A673 (cell line): ENCODE measurements around the gene RARRES2. TPM values are rescaled to one million over a fixed set of nuclear protein-coding genes. Genes with fewer than 3 reads are reported as not detected.

Experiments used
- BruUV-seq: library from RNA; stranded (reverse); fragments of 400-500 nt; replicated peaks from 2 replicates; lab custom pipeline; 2021; lab: Mats Ljungman, UMichigan
- CTCF ChIA-PET: fragments of 300-600 bp; sonication (Branson Sonifier 250); formaldehyde crosslinking; loops from one replicate; lab custom pipeline; 2022; ENCODE audit warnings: antibody characterized with exemption; lab: Charles Lee
- POLR2A ChIA-PET: fragments of 300-600 bp; sonication (Branson Sonifier 250); formaldehyde crosslinking; loops from one replicate; lab custom pipeline; 2022; ENCODE audit warnings: antibody characterized with exemption; ENCODE audit not compliant: low non-redundant PET; lab: Charles Lee
- DNase-seq: peaks from one replicate; pipeline ENCODE4 v3.0.0-alpha.2; 2015; ENCODE audit warnings: low spot score
- H3K27ac ChIP-seq: fragments of 200-600 bp; sonication (generic); 2 replicates; pipeline ENCODE4 v1.5.1; 2016; ENCODE audit warnings: mixed run types, low read depth, mild to moderate bottlenecking, mixed read lengths, antibody characterized with exemption, low read length; ENCODE audit not compliant: poor library complexity, severe bottlenecking
- H3K27me3 ChIP-seq: fragments of 200-600 bp; sonication (generic); replicated peaks from 2 replicates; pipeline ENCODE4 v1.6.1; 2017; ENCODE audit warnings: mixed run types, low read depth, mild to moderate bottlenecking, mixed read lengths, antibody characterized with exemption, low read length; ENCODE audit not compliant: insufficient read depth, poor library complexity
- H3K36me3 ChIP-seq: fragments of 200-600 bp; sonication (generic); 2 replicates; pipeline ENCODE4 v1.6.1; 2016; ENCODE audit warnings: mixed run types, mild to moderate bottlenecking, mixed read lengths, antibody characterized with exemption, low read length; ENCODE audit not compliant: insufficient read depth, poor library complexity, severe bottlenecking
- H3K4me1 ChIP-seq: fragments of 200-600 bp; sonication (generic); 2 replicates; pipeline ENCODE4 v1.6.1; 2017; ENCODE audit warnings: mixed run types, mild to moderate bottlenecking, mixed read lengths, antibody characterized with exemption, low read length; ENCODE audit not compliant: insufficient read depth, poor library complexity, severe bottlenecking
- H3K4me3 ChIP-seq: fragments of 200-600 bp; sonication (generic); 2 replicates; pipeline ENCODE4 v1.5.1; 2016; ENCODE audit warnings: low read depth, mixed run types, mild to moderate bottlenecking, mixed read lengths, low read length; ENCODE audit not compliant: poor library complexity, severe bottlenecking
- H3K9me3 ChIP-seq: fragments of 200-600 bp; sonication (generic); 2 replicates; pipeline ENCODE4 v1.6.1; 2016; ENCODE audit warnings: mixed run types, low read depth, mild to moderate bottlenecking, mixed read lengths, antibody characterized with exemption, low read length; ENCODE audit not compliant: poor library complexity, severe bottlenecking
- EZH2 ChIP-seq: fragments of 200-600 bp; sonication (generic); IDR thresholded peaks from 2 replicates; pipeline ENCODE4 v1.6.1; 2017; ENCODE audit warnings: borderline replicate concordance, low read depth, mild to moderate bottlenecking, mixed read lengths, antibody characterized with exemption, low read length; ENCODE audit not compliant: poor library complexity, severe bottlenecking
- intact Hi-C: fragments of 100-400 bp; cut with micrococcal nuclease; formaldehyde crosslinking; loops from one replicate; pipeline ENCODE4 v1.10.0; 2022; ENCODE audit not compliant: unreplicated experiment
- total RNA-seq: library from RNA; stranded (reverse); gene quantifications from 2 replicates; pipeline ENCODE4 v1.2.3, GENCODE V29; 2021
- TF ChIP-seq, protein P1 (sequence below): fragments of 300-800, 200-600 bp; sonication (generic); conservative IDR thresholded peaks from 2 replicates; pipeline ENCODE4 v1.5.1; 2017; ENCODE audit warnings: low read depth, mild to moderate bottlenecking, antibody characterized with exemption, low read length, moderate library complexity, mixed read lengths

Gene RARRES2
- total RNA-seq, 1 experiment from 2014 or later: not detected

- Histone ChIP-seq H3K9me3 (no peaks in the 10 kb centered on the region), H3K36me3 (no peaks in the 10 kb centered on the region), H3K4me1 (no peaks in the 10 kb centered on the region), H3K27me3 (no peaks in the 10 kb centered on the region), H3K4me3 (no peak overlapping the region), H3K27ac (peak overlapping the region; percentile 23)
- CTCF ChIA-PET: interaction anchor here (0.7 kb wide), 1 partner anchor 9 kb away, joined by 5 read pairs; no protein-coding TSS in a partner anchor
- POLR2A ChIA-PET: interaction anchor here (0.7 kb wide), 1 partner anchor 19 kb away, joined by 19 read pairs; no protein-coding TSS in a partner anchor
- DNase-seq: peak; percentile 44
- intact Hi-C loops: no loop called here
- no TSS peak for BruUV-seq
- no peak for TF ChIP-seq EZH2
- TF ChIP-seq, protein P1, sequence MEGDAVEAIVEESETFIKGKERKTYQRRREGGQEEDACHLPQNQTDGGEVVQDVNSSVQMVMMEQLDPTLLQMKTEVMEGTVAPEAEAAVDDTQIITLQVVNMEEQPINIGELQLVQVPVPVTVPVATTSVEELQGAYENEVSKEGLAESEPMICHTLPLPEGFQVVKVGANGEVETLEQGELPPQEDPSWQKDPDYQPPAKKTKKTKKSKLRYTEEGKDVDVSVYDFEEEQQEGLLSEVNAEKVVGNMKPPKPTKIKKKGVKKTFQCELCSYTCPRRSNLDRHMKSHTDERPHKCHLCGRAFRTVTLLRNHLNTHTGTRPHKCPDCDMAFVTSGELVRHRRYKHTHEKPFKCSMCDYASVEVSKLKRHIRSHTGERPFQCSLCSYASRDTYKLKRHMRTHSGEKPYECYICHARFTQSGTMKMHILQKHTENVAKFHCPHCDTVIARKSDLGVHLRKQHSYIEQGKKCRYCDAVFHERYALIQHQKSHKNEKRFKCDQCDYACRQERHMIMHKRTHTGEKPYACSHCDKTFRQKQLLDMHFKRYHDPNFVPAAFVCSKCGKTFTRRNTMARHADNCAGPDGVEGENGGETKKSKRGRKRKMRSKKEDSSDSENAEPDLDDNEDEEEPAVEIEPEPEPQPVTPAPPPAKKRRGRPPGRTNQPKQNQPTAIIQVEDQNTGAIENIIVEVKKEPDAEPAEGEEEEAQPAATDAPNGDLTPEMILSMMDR: no peak
Measured at GRCh38 chr7:150346922-150347321, 5.5 kb upstream of the RARRES2 start.

DNA sequence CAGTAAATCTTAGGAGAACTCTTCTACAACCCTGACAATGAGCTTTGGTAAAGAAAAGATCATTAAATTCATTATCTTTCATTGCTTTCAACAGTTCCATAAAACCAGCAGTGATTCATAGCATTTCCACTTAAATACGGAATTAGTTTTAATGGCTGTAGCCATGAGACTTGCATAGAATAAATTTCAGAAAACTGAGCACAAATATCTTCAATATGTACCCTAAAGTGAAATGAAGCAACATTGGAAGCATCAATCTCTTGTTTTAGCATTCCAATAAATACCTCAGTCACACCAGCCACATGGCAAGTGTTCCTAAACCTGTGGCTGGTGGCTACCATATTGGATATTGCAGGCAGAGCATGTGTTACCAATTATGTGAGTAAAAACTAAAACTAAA is 3.6 kb upstream of the RARRES2 start:
- BruUV-seq: no TSS peak
- no peaks in the 10 kb centered on the region for H3K27me3 ChIP-seq
- H3K27ac ChIP-seq: no peak overlapping the region
- ChIA-PET POLR2A (no interaction called here), CTCF (no interaction called here)
- TF ChIP-seq, protein P1: no peak
- TF ChIP-seq EZH2: no peak
- no peaks in the 10 kb centered on the region for H3K9me3 ChIP-seq
- H3K4me1 ChIP-seq: no peaks in the 10 kb centered on the region
- intact Hi-C loops: no loop called here
- H3K4me3 ChIP-seq: no peak overlapping the region
- no peaks in the 10 kb centered on the region for H3K36me3 ChIP-seq
- DNase-seq: no peak

- CTCF ChIA-PET: no interaction called here
- H3K4me3 ChIP-seq: no peak overlapping the region
- BruUV-seq: no TSS peak
Measured at GRCh38 chr7:150344299-150344698, 2.9 kb upstream of the RARRES2 start.

More at GRCh38 chr7:150344299-150344698, 2.9 kb upstream of the RARRES2 start:
- Histone ChIP-seq H3K4me1 (no peaks in the 10 kb centered on the region), H3K36me3 (no peaks in the 10 kb centered on the region), H3K9me3 (no peaks in the 10 kb centered on the region), H3K27me3 (no peaks in the 10 kb centered on the region), H3K27ac (no peak overlapping the region)
- POLR2A ChIA-PET: no interaction called here
- intact Hi-C loops: no loop called here
- no peak for DNase-seq
- TF ChIP-seq, protein P1: no peak
- TF ChIP-seq EZH2: no peak
